ENCODE data around the gene GHDC. TPM values are rescaled to one million over a fixed set of nuclear protein-coding genes. Genes with fewer than 3 reads are reported as not detected.

Gene GHDC
- total and polyA plus RNA-seq, 2 of the 8 experiments (the other 6 are each of a cell fraction or from before 2014, with no cell fraction given), result 7.4 to 8.1 TPM

DNA sequence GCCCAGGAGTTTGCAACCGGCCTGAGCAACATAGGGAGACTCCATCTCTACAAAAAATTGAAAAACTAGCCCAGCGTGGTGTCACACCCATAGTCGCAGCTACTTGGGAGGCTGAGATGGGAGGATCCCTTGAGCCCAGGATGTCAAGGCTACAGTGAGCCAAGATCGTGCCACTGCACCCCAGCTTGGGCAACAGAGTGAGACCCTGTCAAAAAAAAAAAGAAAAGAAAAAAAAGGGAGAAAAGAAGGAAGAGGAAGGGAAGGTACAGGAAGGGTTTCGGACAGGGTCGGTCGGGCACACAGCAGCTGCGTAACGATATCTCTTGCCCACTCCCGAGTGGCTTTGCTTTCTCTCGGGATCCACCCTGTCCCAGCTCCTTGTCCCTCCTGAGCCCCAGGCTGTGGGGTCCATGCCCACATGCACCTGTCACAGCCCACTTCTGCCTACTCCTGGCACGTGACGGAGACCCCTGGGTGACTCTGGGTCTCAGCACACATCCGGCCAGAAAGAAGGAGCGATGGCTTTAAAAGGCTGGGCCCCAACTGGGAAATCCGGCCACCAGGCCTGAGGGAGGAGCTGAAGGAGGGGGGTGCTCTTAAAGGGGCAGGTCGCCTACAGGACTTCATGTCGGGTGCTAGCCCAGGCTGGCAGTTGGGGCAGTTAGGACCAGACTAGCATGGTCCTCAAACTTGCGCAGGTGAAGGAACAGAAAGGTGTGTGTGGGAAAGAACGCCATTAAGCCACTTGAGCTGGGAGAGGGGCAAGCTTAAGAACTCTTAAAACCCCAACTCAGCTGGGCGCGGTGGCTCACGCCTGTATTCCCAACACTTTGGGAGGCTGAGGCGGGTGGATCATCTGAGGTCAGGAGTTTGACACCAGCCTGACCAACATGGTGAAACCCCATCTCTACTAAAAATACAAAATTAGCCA, at the start of gene GHDC (continued):
- TF ChIP-seq CTBP2 (IDR thresholded peaks at IDR 0.05; ENCODE audit: borderline replicate concordance, insufficient read depth, insufficient read length, low read length) (no peak), CHD1 (IDR thresholded peaks at IDR 0.05; ENCODE audit: low read depth, low read length) (no peak), JUN (IDR thresholded peaks at IDR 0.05; ENCODE audit: low read depth, low read length) (no peak), FOSL1 (IDR thresholded peaks at IDR 0.05; ENCODE audit: insufficient read depth, low read depth, low read length) (no peak), GABPA (IDR thresholded peaks at IDR 0.05; ENCODE audit: borderline replicate concordance, insufficient read depth, low read length) (0 out of 2 replicates have a peak, but pooled peaks have one; percentile 23)
